ENCODE results near the gene IFNLR1.

IFNLR1 gene

GRCh38 chr1:24119859-24120756 is 67.0 kb downstream of the IFNLR1 start:
- DNase-seq = no peak

DNA sequence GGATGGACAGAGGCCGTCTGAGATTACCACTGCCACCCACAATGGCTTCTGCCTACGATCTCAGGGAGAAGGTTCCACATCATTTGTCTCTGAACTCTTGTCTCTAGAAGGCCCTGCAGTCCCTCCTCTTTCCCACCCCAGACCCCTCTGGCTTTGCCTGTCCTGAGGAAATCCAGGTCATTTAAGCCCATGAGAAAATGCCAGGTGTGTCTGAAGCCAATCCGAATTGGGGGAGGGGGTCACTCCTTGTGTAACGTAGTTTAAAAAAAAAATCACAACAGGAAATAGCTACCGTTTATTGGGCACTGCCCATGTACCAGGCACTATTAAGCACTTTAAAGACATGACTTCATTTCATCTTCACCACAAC is 67.6 kb downstream of the IFNLR1 start:
- no peak for DNase-seq

DNA sequence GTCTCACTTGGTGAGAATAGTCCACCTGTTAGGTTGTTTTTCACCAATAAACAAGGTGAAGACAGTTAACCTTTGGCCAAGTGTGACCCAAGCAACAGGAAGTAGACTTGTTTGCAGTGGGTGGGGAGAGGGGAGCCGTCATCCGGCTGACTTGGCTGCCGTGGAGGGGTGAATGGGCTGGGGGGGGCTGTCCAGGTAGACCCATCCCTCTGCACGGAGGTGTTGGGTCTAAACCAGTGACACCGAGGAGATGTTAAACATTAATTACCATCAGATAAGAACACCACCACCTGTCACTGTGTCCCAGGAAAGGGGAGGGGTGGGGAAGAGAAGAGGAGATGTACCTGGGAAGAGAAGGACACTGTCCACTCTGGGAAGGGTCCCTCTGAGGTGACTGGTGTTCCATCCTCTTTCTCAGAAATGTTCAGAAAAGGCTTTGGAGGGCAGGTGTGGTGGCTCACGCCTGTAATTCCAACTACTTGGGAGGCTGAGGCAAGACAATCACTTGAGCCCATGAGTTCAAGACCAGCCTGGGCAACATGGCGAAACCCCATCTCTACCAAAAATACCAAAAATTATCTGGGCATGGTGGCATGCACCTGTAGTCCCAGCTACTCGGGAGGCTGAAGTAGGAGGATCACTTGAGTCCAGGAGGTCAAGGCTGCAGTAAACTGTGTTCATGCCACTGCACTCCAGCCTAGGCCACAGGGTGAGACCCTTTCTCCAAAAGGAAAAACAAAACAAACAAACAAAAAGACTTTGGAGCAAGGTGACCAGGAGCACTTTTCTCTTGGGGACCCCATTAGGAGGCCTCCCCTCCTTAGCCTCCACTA is 68.5 kb downstream of the IFNLR1 start:
- no peak for DNase-seq

- no peak for DNase-seq
These were observed 69.2 kb downstream of the IFNLR1 start for GRCh38 chr1:24117722-24118409.

DNA sequence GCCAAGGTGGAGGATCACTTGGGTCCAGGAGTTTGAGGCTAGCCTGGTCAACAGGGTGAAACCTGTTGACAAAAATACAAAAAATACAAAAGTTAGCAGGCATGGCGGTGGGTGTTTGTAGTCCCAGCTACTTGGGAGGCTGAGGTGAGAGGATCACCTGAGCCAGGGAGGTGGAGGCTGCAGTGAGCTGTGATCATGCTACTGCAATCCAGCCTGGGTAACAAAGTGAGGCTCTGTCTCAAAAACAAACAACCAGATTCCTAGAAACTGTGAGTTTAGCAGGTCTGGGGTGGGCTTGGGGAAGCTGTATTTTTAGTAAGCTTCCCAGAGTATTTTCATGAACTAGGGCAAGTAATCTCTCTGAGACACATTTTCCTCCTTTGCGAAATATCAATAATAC is 70.0 kb downstream of the IFNLR1 start:
- DNase-seq = no peak

GRCh38 chr1:24114753-24115152 is 72.3 kb downstream of the IFNLR1 start:
- no peak for DNase-seq

- no peak for DNase-seq
These were observed 73.5 kb downstream of the IFNLR1 start for GRCh38 chr1:24113641-24114033.

DNA sequence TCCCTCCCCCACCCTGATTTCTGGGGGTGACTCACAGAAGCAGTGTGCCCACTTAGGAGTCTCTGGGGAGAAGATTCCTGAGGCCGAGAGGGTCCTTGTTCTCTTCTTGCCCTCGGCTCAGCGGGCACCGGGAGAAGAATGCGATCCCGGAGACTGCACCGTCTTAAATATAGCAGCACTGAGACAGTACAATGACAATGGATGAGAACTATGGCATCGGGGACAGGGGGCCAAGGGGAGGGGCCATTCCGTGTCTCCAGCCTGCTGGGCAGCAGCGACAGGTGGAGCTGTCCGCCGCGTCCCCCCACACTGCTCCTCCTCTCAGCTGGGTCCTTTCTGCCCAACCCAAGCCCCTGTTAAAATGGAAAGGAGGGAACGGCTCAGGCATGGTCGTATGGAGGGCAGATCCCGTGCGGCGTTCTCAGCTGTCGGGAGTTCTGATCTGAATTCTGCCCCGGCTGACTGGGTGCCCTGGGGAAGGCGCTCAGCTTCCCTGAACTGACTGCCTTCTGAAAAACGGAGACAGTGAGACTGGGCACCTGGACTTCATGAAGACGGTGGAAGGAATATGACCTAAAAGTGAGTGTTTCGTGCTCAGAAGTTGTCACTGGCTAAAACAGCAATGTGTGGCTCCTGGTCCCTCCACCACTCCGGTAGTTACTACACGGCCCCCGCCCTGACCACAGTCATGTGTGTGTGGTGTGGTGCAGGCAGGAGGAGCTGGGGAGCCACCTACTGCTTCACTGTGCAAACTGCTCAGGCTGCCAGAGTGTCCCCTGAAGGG is 74.9 kb downstream of the IFNLR1 start, which contains the start of gene MYOM3:
TSS of gene MYOM3 (minus strand) at position 140 of the 784 bp plus-strand sequence. CDS start 3,499 bp downstream, outside the sequence.
- no peak for DNase-seq

- DNase-seq = no peak
These were observed 75.7 kb downstream of the IFNLR1 start for GRCh38 chr1:24111262-24111995.

DNA sequence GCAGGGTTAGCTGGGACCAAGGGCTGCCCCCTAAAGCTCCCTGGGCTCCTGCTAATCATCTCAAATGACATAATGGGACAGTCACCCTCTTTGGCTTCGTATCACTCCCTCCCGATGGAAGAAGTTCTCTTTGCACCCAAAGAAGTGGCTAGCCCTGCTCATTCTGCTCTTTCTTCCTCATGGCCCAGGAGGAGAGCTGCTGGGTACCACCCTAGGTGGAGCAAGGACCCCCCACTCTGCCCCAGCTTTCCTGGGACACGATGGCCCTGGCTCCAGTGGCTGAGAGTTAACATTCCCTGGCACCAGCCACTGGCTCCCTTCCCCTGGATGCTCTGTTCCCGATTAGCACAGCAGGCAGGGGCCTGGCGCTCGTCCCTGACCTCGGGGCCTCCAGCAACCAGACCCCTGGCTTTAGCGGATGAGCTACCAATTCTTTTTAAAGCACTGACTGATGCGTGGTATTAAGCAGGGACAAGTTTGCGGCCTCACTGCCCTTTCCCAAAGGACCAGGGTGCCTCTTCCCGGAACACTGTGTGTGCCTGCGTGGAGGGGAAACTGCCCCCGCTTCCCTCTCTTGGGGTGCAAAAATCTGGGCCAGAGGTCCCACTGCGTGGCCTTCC is 76.3 kb downstream of the IFNLR1 start:
- DNase-seq = no peak

DNA sequence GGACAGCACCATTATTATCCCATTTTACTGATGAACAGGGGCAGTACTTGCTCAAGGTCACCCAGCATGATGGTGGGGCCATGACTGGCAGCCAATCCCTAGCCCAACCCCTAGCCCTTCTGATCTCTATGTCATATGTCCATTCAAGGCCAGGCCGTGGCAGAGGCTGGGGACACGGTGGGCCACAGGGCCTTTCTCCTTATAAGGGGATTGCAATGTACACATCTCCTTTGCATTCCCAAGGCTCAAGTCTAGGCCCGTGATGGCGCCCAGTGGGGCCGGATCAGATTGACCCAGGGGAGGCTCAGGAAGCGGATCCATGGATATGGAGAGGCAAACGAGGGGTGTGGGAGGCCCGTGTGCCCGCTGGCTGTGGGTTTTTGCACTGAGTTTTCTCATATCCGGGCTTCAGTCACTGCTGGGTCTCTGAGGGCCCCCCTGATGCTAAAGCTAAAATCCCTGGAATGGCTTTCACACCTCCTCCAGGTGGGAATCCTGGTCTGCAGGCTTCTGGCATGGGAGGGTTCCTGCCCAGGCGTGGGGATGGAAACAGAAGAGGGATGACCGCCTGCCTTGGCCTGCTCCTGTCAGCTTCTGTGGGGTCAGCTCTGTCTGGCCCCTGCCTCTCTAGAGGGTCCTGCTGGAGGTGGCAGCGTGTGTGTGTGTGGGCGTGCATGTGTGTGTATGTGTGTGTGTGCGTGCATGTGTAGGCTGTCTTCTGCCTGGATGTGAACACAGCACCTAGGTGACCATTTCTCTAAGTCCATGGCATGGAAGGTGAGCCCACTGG is 77.2 kb downstream of the IFNLR1 start:
- no peak for DNase-seq

GRCh38 chr1:24109166-24109483 is 78.0 kb downstream of the IFNLR1 start:
- no peak for DNase-seq

DNA sequence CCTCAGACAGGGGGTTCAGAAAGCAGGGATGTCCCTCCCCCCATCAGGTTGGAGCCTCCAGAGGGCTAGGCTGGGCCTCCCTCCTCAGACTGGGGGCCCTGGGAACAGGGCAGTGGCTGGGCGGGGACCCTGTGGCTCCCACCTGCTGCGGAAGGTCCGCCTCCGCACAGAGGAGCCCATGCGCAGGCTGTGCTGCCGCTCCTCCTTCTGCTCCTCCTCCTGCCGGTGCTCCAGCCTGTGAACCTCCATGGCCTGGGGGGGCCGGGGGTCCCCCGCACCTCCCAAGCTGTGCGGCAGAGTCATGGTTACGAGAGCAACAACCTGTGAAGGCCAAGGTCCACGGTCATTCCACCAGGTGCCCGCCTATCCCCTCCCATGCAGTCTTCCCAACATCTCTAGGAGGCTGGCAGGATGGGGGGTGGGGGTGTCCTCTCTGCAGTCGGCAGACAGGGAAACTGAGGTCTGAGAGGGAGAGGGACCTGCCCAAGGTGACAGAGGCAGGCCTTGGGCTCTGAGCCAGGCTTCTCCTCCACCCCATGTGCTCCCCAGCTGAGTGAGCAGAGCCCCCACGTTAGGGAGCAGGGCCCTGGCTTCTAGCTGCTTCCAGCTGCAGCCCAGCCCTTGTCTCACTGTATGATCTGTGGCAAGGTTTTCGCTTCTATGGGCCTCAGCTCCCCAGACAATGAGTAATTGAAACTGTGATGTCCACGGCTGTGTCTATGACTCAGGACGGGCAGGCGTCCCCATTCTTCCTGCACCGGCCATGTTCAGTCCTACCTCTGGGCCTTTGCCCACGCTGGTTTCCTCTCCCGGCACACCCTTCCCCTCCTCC is 78.5 kb downstream of the IFNLR1 start:
- no peak for DNase-seq

- DNase-seq = no peak
These were observed 79.5 kb downstream of the IFNLR1 start for GRCh38 chr1:24107462-24108138.

GRCh38 chr1:24105368-24106160 is 81.5 kb downstream of the IFNLR1 start:
- DNase-seq = no peak

DNA sequence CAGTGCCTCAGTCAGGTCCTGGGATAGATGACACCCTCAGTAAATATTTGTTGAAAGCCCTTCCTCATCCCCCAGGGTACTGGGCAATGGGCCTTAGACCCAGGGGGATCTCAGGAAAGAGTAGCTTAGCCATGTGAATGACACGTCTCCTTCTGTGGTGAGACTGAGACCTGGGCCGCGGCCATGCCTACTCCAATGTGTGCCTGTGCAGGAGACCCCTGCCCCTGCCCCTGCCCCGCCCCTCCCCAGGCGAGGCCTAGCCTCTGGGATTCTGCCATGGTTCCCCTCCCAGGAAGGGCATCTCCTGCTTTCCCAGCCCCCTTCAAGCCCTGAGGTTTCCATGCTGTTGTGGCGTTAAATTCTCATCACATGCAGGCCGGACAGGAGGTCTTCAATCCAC is 82.2 kb downstream of the IFNLR1 start:
- no peak for DNase-seq

All from midbrain (tissue), 1 donor.